Loucy (cell line): ENCODE data around the gene SSBP2.

ENCODE experiments used
- EZH2phosphoT487 ChIP-seq: fragments of 200-600 bp; IDR thresholded peaks from 2 replicates; pipeline ENCODE4 v1.6.1; 2018; ENCODE audit warnings: antibody characterized with exemption, mild to moderate bottlenecking, moderate library complexity, borderline replicate concordance
- TF ChIP-seq, protein P1 (sequence below): fragments of 200-600 bp; sonication (generic); conservative IDR thresholded peaks from 2 replicates; pipeline ENCODE4 v1.5.1; 2014; ENCODE audit warnings: mild to moderate bottlenecking, antibody characterized with exemption, low read length

- TF ChIP-seq EZH2phosphoT487, result no peak
- TF ChIP-seq, protein P1, sequence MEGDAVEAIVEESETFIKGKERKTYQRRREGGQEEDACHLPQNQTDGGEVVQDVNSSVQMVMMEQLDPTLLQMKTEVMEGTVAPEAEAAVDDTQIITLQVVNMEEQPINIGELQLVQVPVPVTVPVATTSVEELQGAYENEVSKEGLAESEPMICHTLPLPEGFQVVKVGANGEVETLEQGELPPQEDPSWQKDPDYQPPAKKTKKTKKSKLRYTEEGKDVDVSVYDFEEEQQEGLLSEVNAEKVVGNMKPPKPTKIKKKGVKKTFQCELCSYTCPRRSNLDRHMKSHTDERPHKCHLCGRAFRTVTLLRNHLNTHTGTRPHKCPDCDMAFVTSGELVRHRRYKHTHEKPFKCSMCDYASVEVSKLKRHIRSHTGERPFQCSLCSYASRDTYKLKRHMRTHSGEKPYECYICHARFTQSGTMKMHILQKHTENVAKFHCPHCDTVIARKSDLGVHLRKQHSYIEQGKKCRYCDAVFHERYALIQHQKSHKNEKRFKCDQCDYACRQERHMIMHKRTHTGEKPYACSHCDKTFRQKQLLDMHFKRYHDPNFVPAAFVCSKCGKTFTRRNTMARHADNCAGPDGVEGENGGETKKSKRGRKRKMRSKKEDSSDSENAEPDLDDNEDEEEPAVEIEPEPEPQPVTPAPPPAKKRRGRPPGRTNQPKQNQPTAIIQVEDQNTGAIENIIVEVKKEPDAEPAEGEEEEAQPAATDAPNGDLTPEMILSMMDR, result peak; percentile 54
Measured at GRCh38 chr5:81748556-81748955, 2.3 kb downstream of the SSBP2 start.
